Fibroblast of pulmonary artery (primary cell): Measurements from ENCODE around the gene KCNQ5.

Experiments
- DNase-seq: peaks from one replicate; pipeline ENCODE4 v3.0.0-alpha.2; 2010; ENCODE audit warnings: low read depth
- H3K4me3 ChIP-seq: replicated peaks from 2 replicates; pipeline ENCODE4 v1.5.1; 2011; ENCODE audit warnings: low read depth, mild to moderate bottlenecking, control low read depth, low read length, moderate library complexity
- TF ChIP-seq, protein P1 (sequence below): IDR thresholded peaks from 2 replicates; pipeline ENCODE4 v1.5.1; 2011; ENCODE audit warnings: mild to moderate bottlenecking, control low read depth, low read length, inconsistent platforms; ENCODE audit errors: missing control alignments

The KCNQ5 gene

GRCh38 chr6:72954716-72955115 lies 332.9 kb downstream of the KCNQ5 start:
- TF ChIP-seq, protein P1, sequence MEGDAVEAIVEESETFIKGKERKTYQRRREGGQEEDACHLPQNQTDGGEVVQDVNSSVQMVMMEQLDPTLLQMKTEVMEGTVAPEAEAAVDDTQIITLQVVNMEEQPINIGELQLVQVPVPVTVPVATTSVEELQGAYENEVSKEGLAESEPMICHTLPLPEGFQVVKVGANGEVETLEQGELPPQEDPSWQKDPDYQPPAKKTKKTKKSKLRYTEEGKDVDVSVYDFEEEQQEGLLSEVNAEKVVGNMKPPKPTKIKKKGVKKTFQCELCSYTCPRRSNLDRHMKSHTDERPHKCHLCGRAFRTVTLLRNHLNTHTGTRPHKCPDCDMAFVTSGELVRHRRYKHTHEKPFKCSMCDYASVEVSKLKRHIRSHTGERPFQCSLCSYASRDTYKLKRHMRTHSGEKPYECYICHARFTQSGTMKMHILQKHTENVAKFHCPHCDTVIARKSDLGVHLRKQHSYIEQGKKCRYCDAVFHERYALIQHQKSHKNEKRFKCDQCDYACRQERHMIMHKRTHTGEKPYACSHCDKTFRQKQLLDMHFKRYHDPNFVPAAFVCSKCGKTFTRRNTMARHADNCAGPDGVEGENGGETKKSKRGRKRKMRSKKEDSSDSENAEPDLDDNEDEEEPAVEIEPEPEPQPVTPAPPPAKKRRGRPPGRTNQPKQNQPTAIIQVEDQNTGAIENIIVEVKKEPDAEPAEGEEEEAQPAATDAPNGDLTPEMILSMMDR: no peak
- peak; percentile 48 for DNase-seq
- H3K4me3 ChIP-seq: no peak overlapping the region

GRCh38 chr6:72955666-72956065 lies 333.8 kb downstream of the KCNQ5 start:
- TF ChIP-seq, protein P1: no peak
- H3K4me3 ChIP-seq: no peak overlapping the region
- DNase-seq: peak; percentile 44

GRCh38 chr6:72956272-72956671 lies 334.4 kb downstream of the KCNQ5 start:
- H3K4me3 ChIP-seq: no peak overlapping the region

GRCh38 chr6:72959821-72960220 lies 338.0 kb downstream of the KCNQ5 start:
- peak; percentile 78 for DNase-seq
- TF ChIP-seq, protein P1: no peak
- no peak overlapping the region for H3K4me3 ChIP-seq

More at GRCh38 chr6:72956272-72956671, 334.4 kb downstream of the KCNQ5 start:
- TF ChIP-seq, protein P1: no peak
- no peak for DNase-seq

DNA sequence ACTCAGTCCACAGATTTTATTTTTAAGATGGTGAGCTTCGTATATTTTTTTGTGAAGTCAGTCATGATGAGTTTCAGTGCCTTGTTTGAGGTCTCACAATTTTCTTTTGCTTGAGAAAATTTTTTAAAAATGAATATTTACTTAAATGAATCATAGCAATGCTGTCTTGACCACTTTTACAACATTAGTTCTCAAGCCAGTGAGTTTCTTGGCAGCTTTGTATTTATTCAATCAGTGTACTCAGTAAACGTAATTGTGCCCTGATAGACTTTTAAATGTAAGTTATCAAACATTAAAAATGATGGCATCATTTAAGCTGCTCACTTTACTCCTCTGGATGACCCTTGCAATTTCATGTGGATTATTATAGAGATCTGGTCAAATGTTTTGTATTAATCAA lies 342.1 kb downstream of the KCNQ5 start:
- DNase-seq: no peak
- TF ChIP-seq, protein P1: no peak
- H3K4me3 ChIP-seq: no peak overlapping the region

DNA sequence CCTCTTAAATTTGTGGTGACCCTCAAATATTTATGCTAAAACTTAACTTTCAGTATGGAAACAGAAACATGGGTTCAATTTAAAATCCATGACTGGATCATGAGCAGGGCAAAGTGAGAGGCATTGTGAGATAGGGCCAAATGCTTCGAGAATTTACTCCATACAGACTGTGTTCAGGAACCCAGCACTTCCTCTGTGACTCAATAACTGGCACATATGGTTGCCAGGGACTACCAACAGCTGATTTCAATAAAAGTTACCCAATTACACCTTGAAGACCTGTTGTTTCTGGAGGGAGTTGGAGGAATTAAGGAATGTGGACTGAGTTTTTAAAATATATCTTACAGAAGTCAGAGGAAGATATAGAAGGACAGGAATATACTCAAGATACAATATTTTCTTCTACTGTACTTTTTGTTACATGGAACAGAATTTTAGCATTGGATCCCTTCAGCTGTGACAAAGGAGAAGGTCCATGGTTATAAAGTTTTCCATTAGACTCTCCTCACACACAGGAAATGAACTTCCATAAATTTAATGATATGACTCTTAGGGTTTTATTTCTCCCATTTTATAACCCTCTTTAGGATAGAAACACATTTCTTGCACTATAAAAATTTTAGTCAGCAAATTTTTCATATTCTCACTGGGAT lies 344.9 kb downstream of the KCNQ5 start:
- peak; percentile 59 for DNase-seq
- no peak overlapping the region for H3K4me3 ChIP-seq
- TF ChIP-seq, protein P1: no peak

DNA sequence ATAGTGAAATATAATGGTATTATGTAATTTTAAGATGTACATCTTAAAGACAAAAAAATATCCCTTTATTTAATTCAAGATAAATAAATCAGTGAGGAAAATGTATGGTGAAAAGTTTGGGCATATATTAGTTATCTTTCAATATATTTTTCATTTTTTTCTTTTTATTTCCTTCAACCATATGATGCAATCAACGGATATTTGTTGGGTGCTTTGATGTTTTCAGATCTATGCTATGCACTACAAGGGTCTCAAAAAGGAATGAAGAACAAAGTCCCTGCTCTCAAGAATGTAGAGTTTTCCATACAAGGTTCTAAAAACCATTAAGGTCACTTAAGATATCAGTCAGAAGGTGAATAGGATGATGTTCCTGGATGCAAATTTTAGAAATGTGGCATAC lies 345.5 kb downstream of the KCNQ5 start:
- TF ChIP-seq, protein P1: no peak
- DNase-seq: no peak
- H3K4me3 ChIP-seq: no peak overlapping the region
